HCT116 (cell line): ENCODE results near the gene SNX19. TPM values are rescaled to one million over a fixed set of nuclear protein-coding genes. Genes with fewer than 3 reads are reported as not detected.

Experiments
- ATAC-seq: fragments of 200-7000 bp; cut with Tn5 transposase; 2 replicates; pipeline ENCODE4 v1.9.1; 2020; ENCODE audit warnings: mild to moderate bottlenecking, moderate library complexity
- BruUV-seq: library from RNA; stranded (reverse); fragments of 400-500 nt; replicated peaks from 2 replicates; lab custom pipeline; 2021; lab: Mats Ljungman, UMichigan
- CTCF ChIA-PET: fragments of 300-600 bp; sonication (Branson Sonifier 250); formaldehyde crosslinking; loops from one replicate; lab custom pipeline; 2021; ENCODE audit warnings: antibody characterized with exemption; lab: Charles Lee
- POLR2A ChIA-PET: fragments of 300-600, 350-600 bp; sonication (Branson Sonifier 250); formaldehyde crosslinking; loops from one replicate; lab custom pipeline; 2021; ENCODE audit warnings: antibody characterized with exemption; lab: Charles Lee
- RAD21 ChIA-PET, 2 experiments: fragments of 300-600 bp; sonication (Branson Sonifier 250); formaldehyde crosslinking; loops; one replicate each; lab custom pipeline; 2023; ENCODE audit warnings: low total read pairs in 2 of 2; ENCODE audit not compliant: uncharacterized antibody in 2 of 2, unreplicated experiment in 2 of 2, low non-redundant PET in 1 of 2; lab: Charles Lee
- DNase-seq: peaks from one replicate; pipeline ENCODE4 v3.0.0-alpha.2; 2010; ENCODE audit warnings: low read depth, low spot score
- H2AFZ ChIP-seq: fragments of 200-600 bp; shearing (Covaris generic), sonication (generic); 2 replicates; pipeline ENCODE4 v1.6.1; 2017; ENCODE audit warnings: low read depth, mixed run types, mixed read lengths, antibody characterized with exemption, low read length; ENCODE audit not compliant: poor library complexity, severe bottlenecking
- H3K27ac ChIP-seq: 2 replicates; pipeline ENCODE4 v1.5.1; 2012; ENCODE audit warnings: low read depth, low read length
- H3K27me3 ChIP-seq: fragments of 200-600 bp; sonication (generic); 2 replicates; pipeline ENCODE4 v1.6.1; 2016; ENCODE audit warnings: mixed run types, low read length, mixed read lengths; ENCODE audit not compliant: insufficient read depth
- H3K36me3 ChIP-seq, 2 experiments: fragments of 200-500 bp in 1 of 2; fragments of 200-600 bp in 1 of 2; sonication (Bioruptor generic) in 1 of 2; sonication (generic) in 1 of 2; 2 replicates each; pipeline versions ENCODE4 v1.5.1 to v1.6.1; 2014 to 2016; ENCODE audit warnings: low read length in 2 of 2, inconsistent platforms in 1 of 2, mixed read lengths in 1 of 2, mixed run types in 1 of 2; ENCODE audit not compliant: insufficient read depth in 2 of 2, control insufficient read depth in 1 of 2
- H3K4me1 ChIP-seq, 2 experiments: fragments of 200-600 bp in 1 of 2; sonication (generic) in 1 of 2; 2 replicates each; pipeline versions ENCODE4 v1.5.1 to v1.6.1; 2012 to 2017; ENCODE audit warnings: low read length in 2 of 2, inconsistent platforms in 1 of 2, mild to moderate bottlenecking in 1 of 2, mixed read lengths in 1 of 2, mixed run types in 1 of 2, moderate library complexity in 1 of 2; ENCODE audit not compliant: insufficient read depth in 2 of 2, control insufficient read depth in 1 of 2
- H3K4me2 ChIP-seq: fragments of 200-600 bp; sonication (generic); 2 replicates; pipeline ENCODE4 v1.6.1; 2017; ENCODE audit warnings: mixed run types, low read length, mixed read lengths
- H3K4me3 ChIP-seq, 2 experiments: fragments of 200-600 bp in 1 of 2; sonication (generic) in 1 of 2; replicated peaks in 1 of 2; 2 replicates each; pipeline ENCODE4 v1.5.1; 2011 to 2016; ENCODE audit warnings: low read length in 2 of 2, control low read depth in 1 of 2, low read depth in 1 of 2, mild to moderate bottlenecking in 1 of 2, mixed read lengths in 1 of 2, mixed run types in 1 of 2
- H3K79me2 ChIP-seq: fragments of 200-600 bp; sonication (generic); 2 replicates; pipeline ENCODE4 v1.6.1; 2017; ENCODE audit warnings: mild to moderate bottlenecking, mixed run types, low read length, moderate library complexity, mixed read lengths; ENCODE audit not compliant: insufficient read depth
- H3K9ac ChIP-seq: fragments of 200-600 bp; sonication (generic); 2 replicates; pipeline ENCODE4 v1.6.1; 2016; ENCODE audit warnings: low read length, mixed read lengths
- H3K9me2 ChIP-seq: fragments of 200-600 bp; sonication (generic), shearing (Covaris generic); 2 replicates; pipeline ENCODE4 v1.6.1; 2017; ENCODE audit warnings: mixed run types, mild to moderate bottlenecking, moderate library complexity; ENCODE audit not compliant: insufficient read depth
- H3K9me3 ChIP-seq, 2 experiments: fragments of 200-500 bp in 1 of 2; fragments of 200-600 bp in 1 of 2; sonication (Bioruptor generic) in 1 of 2; sonication (generic) in 1 of 2; 2 replicates each; pipeline ENCODE4 v1.6.1; 2014 to 2017; ENCODE audit warnings: low read length in 2 of 2, mixed read lengths in 2 of 2, inconsistent platforms in 1 of 2, low read depth in 1 of 2, mild to moderate bottlenecking in 1 of 2, mixed run types in 1 of 2, moderate library complexity in 1 of 2; ENCODE audit not compliant: control insufficient read depth in 1 of 2, insufficient read depth in 1 of 2
- H4K20me1 ChIP-seq: fragments of 200-600 bp; sonication (generic), shearing (Covaris generic); 2 replicates; pipeline ENCODE4 v1.6.1; 2017; ENCODE audit warnings: mixed run types, mild to moderate bottlenecking, moderate library complexity; ENCODE audit not compliant: insufficient read depth
- CBX3 ChIP-seq: IDR thresholded peaks from 2 replicates; pipeline ENCODE4 v1.6.1; 2012; ENCODE audit warnings: low read depth
- CEBPB ChIP-seq: IDR thresholded peaks from 2 replicates; pipeline ENCODE4 v1.6.1; 2012; ENCODE audit warnings: low read depth
- EGR1 ChIP-seq: IDR thresholded peaks from 2 replicates; pipeline ENCODE4 v1.6.1; 2012; ENCODE audit warnings: low read depth
- ELF1 ChIP-seq: IDR thresholded peaks from 2 replicates; pipeline ENCODE4 v1.6.1; 2012; ENCODE audit warnings: low read depth, borderline replicate concordance
- EZH2 ChIP-seq: fragments of 200-600 bp; sonication (generic); IDR thresholded peaks from 2 replicates; pipeline ENCODE4 v1.6.1; 2017; ENCODE audit warnings: antibody characterized with exemption, mixed run types
- EZH2phosphoT487 ChIP-seq: fragments of 200-600 bp; IDR thresholded peaks from 2 replicates; pipeline ENCODE4 v1.6.1; 2018; ENCODE audit warnings: antibody characterized with exemption, borderline replicate concordance
- JUND ChIP-seq: IDR thresholded peaks from 2 replicates; pipeline ENCODE4 v1.6.1; 2012
- POLR2A ChIP-seq: IDR thresholded peaks from 2 replicates; pipeline ENCODE4 v1.7.0; 2011; ENCODE audit warnings: borderline replicate concordance; ENCODE audit not compliant: insufficient read depth, insufficient read length; ENCODE audit errors: extremely low read depth
- POLR2AphosphoS5 ChIP-seq: IDR thresholded peaks from 2 replicates; pipeline ENCODE4 v1.6.1; 2011; ENCODE audit warnings: mild to moderate bottlenecking, low read depth, low read length, moderate library complexity
- RAD21 ChIP-seq: IDR thresholded peaks from 2 replicates; pipeline ENCODE4 v1.6.1; 2012; ENCODE audit warnings: low read depth, mild to moderate bottlenecking
- SIN3A ChIP-seq: IDR thresholded peaks from 2 replicates; pipeline ENCODE4 v1.6.1; 2012; ENCODE audit warnings: low read depth
- SP1 ChIP-seq: IDR thresholded peaks from 2 replicates; pipeline ENCODE4 v1.6.1; 2012; ENCODE audit warnings: low read depth
- SRF ChIP-seq: IDR thresholded peaks from 2 replicates; pipeline ENCODE4 v1.6.1; 2012; ENCODE audit warnings: low read depth
- YY1 ChIP-seq: IDR thresholded peaks from 2 replicates; pipeline ENCODE4 v1.6.1; 2011; ENCODE audit warnings: low read length, low read depth, moderate library complexity, mild to moderate bottlenecking; ENCODE audit not compliant: insufficient replicate concordance; ENCODE audit errors: extremely low read depth
- ZBTB33 ChIP-seq: IDR thresholded peaks from 2 replicates; pipeline ENCODE4 v1.6.1; 2011; ENCODE audit warnings: mild to moderate bottlenecking, low read length, moderate library complexity; ENCODE audit not compliant: insufficient replicate concordance; ENCODE audit errors: extremely low read depth
- ZFX ChIP-seq: fragments of 450-650 bp; IDR thresholded peaks from 2 replicates; pipeline ENCODE4 v1.6.1; 2017
- ZNF274 ChIP-seq: fragments of 200-500 bp; sonication (Bioruptor generic); IDR thresholded peaks from 2 replicates; pipeline ENCODE4 v1.6.1; 2014; ENCODE audit warnings: mild to moderate bottlenecking, low read depth, low read length, inconsistent platforms
- intact Hi-C: fragments of 100-400 bp; cut with micrococcal nuclease; formaldehyde crosslinking; loops from 2 replicates; pipeline ENCODE4 v1.10.0; 2022
- total RNA-seq: library from RNA; stranded (reverse); gene quantifications from one replicate; pipeline ENCODE4 v1.2.1, GENCODE V29; 2021; ENCODE audit not compliant: unreplicated experiment
- TF ChIP-seq, protein P1 (sequence below): IDR thresholded peaks from 2 replicates; pipeline ENCODE4 v1.6.1; 2012; ENCODE audit warnings: low read depth
- TF ChIP-seq, protein P2 (sequence below): IDR thresholded peaks from 2 replicates; pipeline ENCODE4 v1.6.1; 2012

The SNX19 gene
- total RNA-seq, 1 experiment from 2014 or later: 25.2 TPM

GRCh38 chr11:130902380-130902779, 13.9 kb downstream of the SNX19 start:
- CTCF ChIA-PET: no interaction called here
- no peak for ATAC-seq
- H4K20me1 ChIP-seq: no peaks in the 10 kb centered on the region

More at GRCh38 chr11:130902380-130902779, 13.9 kb downstream of the SNX19 start:
- no peaks in the 10 kb centered on the region for H3K9me2 ChIP-seq
- no peak overlapping the region for H3K4me2 ChIP-seq
- H2AFZ ChIP-seq: no peak overlapping the region
- no peak for DNase-seq
- H3K9me3 ChIP-seq: no peaks in the 10 kb centered on the region
- H3K4me1 ChIP-seq: no peaks in the 10 kb centered on the region
- no peaks in the 10 kb centered on the region for H3K27me3 ChIP-seq
- H3K9ac ChIP-seq: no peak overlapping the region
- peaks cover 30 to 40% of the 10 kb centered on the region in 2 experiments; a peak in 3 of 4 replicates for H3K36me3 ChIP-seq
- H3K79me2 ChIP-seq: no peaks in the 10 kb centered on the region
- intact Hi-C loops: no loop called here
- BruUV-seq: no TSS peak
- ChIA-PET POLR2A (no interaction called here), RAD21 (no interaction called here)
- H3K4me3 ChIP-seq: no peak overlapping the region
- H3K27ac ChIP-seq: no peak overlapping the region
- TF ChIP-seq ZNF274: no peak
- TF ChIP-seq JUND: no peak
- no peak for TF ChIP-seq CBX3
- no peak for TF ChIP-seq RAD21
- TF ChIP-seq POLR2A: no peak
- TF ChIP-seq YY1: no peak
- TF ChIP-seq CEBPB: no peak
- no peak for TF ChIP-seq SIN3A
- TF ChIP-seq SRF: no peak
- no peak for TF ChIP-seq EZH2phosphoT487
- no peak for TF ChIP-seq EZH2
- TF ChIP-seq, protein P1, sequence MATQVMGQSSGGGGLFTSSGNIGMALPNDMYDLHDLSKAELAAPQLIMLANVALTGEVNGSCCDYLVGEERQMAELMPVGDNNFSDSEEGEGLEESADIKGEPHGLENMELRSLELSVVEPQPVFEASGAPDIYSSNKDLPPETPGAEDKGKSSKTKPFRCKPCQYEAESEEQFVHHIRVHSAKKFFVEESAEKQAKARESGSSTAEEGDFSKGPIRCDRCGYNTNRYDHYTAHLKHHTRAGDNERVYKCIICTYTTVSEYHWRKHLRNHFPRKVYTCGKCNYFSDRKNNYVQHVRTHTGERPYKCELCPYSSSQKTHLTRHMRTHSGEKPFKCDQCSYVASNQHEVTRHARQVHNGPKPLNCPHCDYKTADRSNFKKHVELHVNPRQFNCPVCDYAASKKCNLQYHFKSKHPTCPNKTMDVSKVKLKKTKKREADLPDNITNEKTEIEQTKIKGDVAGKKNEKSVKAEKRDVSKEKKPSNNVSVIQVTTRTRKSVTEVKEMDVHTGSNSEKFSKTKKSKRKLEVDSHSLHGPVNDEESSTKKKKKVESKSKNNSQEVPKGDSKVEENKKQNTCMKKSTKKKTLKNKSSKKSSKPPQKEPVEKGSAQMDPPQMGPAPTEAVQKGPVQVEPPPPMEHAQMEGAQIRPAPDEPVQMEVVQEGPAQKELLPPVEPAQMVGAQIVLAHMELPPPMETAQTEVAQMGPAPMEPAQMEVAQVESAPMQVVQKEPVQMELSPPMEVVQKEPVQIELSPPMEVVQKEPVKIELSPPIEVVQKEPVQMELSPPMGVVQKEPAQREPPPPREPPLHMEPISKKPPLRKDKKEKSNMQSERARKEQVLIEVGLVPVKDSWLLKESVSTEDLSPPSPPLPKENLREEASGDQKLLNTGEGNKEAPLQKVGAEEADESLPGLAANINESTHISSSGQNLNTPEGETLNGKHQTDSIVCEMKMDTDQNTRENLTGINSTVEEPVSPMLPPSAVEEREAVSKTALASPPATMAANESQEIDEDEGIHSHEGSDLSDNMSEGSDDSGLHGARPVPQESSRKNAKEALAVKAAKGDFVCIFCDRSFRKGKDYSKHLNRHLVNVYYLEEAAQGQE: no peak
- no peak for TF ChIP-seq EGR1
- TF ChIP-seq ZFX: no peak
- no peak for TF ChIP-seq ZBTB33
- TF ChIP-seq, protein P2, sequence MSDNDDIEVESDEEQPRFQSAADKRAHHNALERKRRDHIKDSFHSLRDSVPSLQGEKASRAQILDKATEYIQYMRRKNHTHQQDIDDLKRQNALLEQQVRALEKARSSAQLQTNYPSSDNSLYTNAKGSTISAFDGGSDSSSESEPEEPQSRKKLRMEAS: no peak
- TF ChIP-seq POLR2AphosphoS5: no peak
- TF ChIP-seq ELF1: no peak
- TF ChIP-seq SP1: no peak
